GOT3 (cell line): ENCODE measurements around the gene ZNF407.
A peak's percentile ranks its signal among the peaks of the same experiment; 100 is the strongest.
"Not testable (repeated sequence)": the region's sequence is repeated elsewhere in the genome, so short reads cannot be mapped to it uniquely, and the experiment has no call there.

Source experiments
- DNase-seq: peaks from one replicate; lab custom pipeline; 2025; ENCODE audit warnings: mixed read lengths; lab: John Stamatoyannopoulos, UW

The ZNF407 gene

GRCh38 chr18:74597662-74598349 is at the start of gene ZNF407:
ZNF407 (plus strand) TSS chr18:74597870; CDS start chr18:74631020, 33,150 bp downstream.
- peak; percentile 19 for DNase-seq

GRCh38 chr18:74549591-74550104 is 48.0 kb upstream of the ZNF407 start:
- no peak for DNase-seq

GRCh38 chr18:74550886-74551285 is 46.8 kb upstream of the ZNF407 start:
- DNase-seq, result no peak

GRCh38 chr18:74551452-74551851 is 46.2 kb upstream of the ZNF407 start:
- no peak for DNase-seq

- DNase-seq, result no peak
These were observed 45.6 kb upstream of the ZNF407 start for GRCh38 chr18:74551936-74552555.

- DNase-seq, result no peak
These were observed 41.5 kb upstream of the ZNF407 start for GRCh38 chr18:74556126-74556525.

- no peak for DNase-seq
These were observed 39.6 kb upstream of the ZNF407 start for GRCh38 chr18:74558096-74558495.

GRCh38 chr18:74562131-74562730 is 35.4 kb upstream of the ZNF407 start:
- no peak for DNase-seq

- DNase-seq, result no peak
These were observed 34.9 kb upstream of the ZNF407 start for GRCh38 chr18:74562775-74563174.

- DNase-seq, result no peak
These were observed 33.7 kb upstream of the ZNF407 start for GRCh38 chr18:74563999-74564398.

GRCh38 chr18:74565164-74565563 is 32.5 kb upstream of the ZNF407 start:
- not testable (repeated sequence) for DNase-seq

- DNase-seq, result not testable (repeated sequence)
These were observed 31.7 kb upstream of the ZNF407 start for GRCh38 chr18:74565993-74566392.

- no peak for DNase-seq
These were observed 29.8 kb upstream of the ZNF407 start for GRCh38 chr18:74567822-74568221.

- no peak for DNase-seq
These were observed 28.3 kb upstream of the ZNF407 start for GRCh38 chr18:74569401-74569800.

- DNase-seq, result no peak
These were observed 27.4 kb upstream of the ZNF407 start for GRCh38 chr18:74570266-74570665.

GRCh38 chr18:74571895-74572680 is 25.6 kb upstream of the ZNF407 start:
- no peak for DNase-seq

- DNase-seq, result no peak
These were observed 24.6 kb upstream of the ZNF407 start for GRCh38 chr18:74573053-74573452.

GRCh38 chr18:74574916-74575315 is 22.8 kb upstream of the ZNF407 start:
- DNase-seq, result no peak

- no peak for DNase-seq
These were observed 20.7 kb upstream of the ZNF407 start for GRCh38 chr18:74577019-74577418.

- no peak for DNase-seq
These were observed 18.1 kb upstream of the ZNF407 start for GRCh38 chr18:74579496-74580065.

- DNase-seq, result no peak
These were observed 15.0 kb upstream of the ZNF407 start for GRCh38 chr18:74582642-74583041.

- no peak for DNase-seq
These were observed 10.2 kb upstream of the ZNF407 start for GRCh38 chr18:74587441-74587840.
